Posterior vena cava (tissue), 2 donors: ENCODE measurements around the gene TLCD1. TPM values are rescaled to one million over a fixed set of nuclear protein-coding genes. Genes with fewer than 3 reads are reported as not detected.

Experiments used
- DNase-seq: peaks from one replicate; pipeline ENCODE4 v3.0.0-alpha.2; 2020; ENCODE audit warnings: low spot score
- intact Hi-C, 2 donors: fragments of 100-400 bp; cut with DNase I; formaldehyde crosslinking; loops; one replicate each; pipeline versions ENCODE4 v1.14.1 to v1.14.2; 2022 to 2023
- long read RNA-seq, 2 donors: library from polyadenylated mRNA; unstranded; transcript quantifications; one replicate each; pipeline ENCODE4 v2.0.0, GENCODE V29; 2020 to 2021
- total RNA-seq, 2 donors: library from RNA; stranded (reverse); fragmentation: NEBNext Ultra II Directional; extraction: Animal tissue kit (Norgen Biotek cat#: 25700); gene quantifications; one replicate each; pipeline ENCODE4 v1.2.1, GENCODE V29; 2021
- donor health status: DM: yes; HTN: yes; CAD: no.
- donor health status: DM: yes; HTN: yes; CAD: no.

The TLCD1 gene, protein sequence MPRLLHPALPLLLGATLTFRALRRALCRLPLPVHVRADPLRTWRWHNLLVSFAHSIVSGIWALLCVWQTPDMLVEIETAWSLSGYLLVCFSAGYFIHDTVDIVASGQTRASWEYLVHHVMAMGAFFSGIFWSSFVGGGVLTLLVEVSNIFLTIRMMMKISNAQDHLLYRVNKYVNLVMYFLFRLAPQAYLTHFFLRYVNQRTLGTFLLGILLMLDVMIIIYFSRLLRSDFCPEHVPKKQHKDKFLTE
- total RNA-seq = 1 to 10 TPM; 2.2 to 3.1 TPM
- long read RNA-seq, donor 1 = 0 reads
- long read RNA-seq, donor 2 = 0 reads

- intact Hi-C loops = loop anchor here (5.0 kb wide), 2 partner anchors 181 to 221 kb away; no protein-coding TSS in a partner anchor
- DNase-seq = peak; percentile 91
Observed at GRCh38 chr17:28726226-28726626, at the start of gene TLCD1. TSS of gene TLCD1 (minus strand) at chr17:28726233. CDS start at chr17:28726097, 136 bp downstream.

GRCh38 chr17:28774206-28774605 lies 48.2 kb upstream of the TLCD1 start:
- intact Hi-C loops = loop anchor here in 1 of 2 donors (2.0 kb wide), 1 partner anchor 41 kb away; no protein-coding TSS in a partner anchor
- DNase-seq = no peak

GRCh38 chr17:28773736-28774135 lies 47.7 kb upstream of the TLCD1 start:
- intact Hi-C loops = loop anchor here in 1 of 2 donors (2.0 kb wide), 1 partner anchor 41 kb away; no protein-coding TSS in a partner anchor
- no peak for DNase-seq

DNA sequence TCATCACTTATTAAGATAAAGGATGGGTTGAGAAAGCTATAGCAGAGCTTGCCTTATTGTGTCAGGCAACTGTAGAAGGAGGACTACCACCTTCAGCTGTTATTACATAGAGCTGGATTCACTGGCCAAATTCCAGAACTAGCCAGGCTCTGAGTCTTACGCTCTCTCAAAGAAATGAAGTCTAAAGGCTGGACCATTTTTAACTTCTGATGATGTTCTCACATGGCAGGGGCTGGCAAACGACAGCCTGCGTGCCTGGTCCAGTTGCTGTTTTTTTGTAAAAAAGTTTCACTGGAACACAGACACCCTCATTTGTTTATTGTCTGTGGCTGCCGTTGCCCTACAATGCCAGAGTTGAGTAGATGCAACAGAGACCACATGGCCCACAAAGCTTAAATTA lies 39.0 kb upstream of the TLCD1 start:
- no peak for DNase-seq
- intact Hi-C loops = loop anchor here in 1 of 2 donors (10.0 kb wide), 2 partner anchors 80 to 130 kb away; partner anchors contain the start of genes FAM222B and FLOT2

- DNase-seq = peak; percentile 78
- intact Hi-C loops = loop anchor here (5.0 to 10.0 kb wide), 3 partner anchors 48 to 131 kb away; partner anchors contain the start of genes FAM222B (in 1 of the 2) and FLOT2 (in 1 of the 2)
Observed at GRCh38 chr17:28763804-28764266, 37.8 kb upstream of the TLCD1 start.

GRCh38 chr17:28763137-28763799 lies 37.2 kb upstream of the TLCD1 start:
- DNase-seq = no peak
- intact Hi-C loops = loop anchor here (5.0 to 10.0 kb wide), 3 partner anchors 49 to 132 kb away; partner anchors contain the start of genes FAM222B (in 1 of the 2) and FLOT2 (in 1 of the 2)

GRCh38 chr17:28760601-28761562 lies 34.8 kb upstream of the TLCD1 start:
- intact Hi-C loops = loop anchor here (5.0 to 10.0 kb wide), 3 partner anchors 51 to 134 kb away; partner anchors contain the start of genes FAM222B (in 1 of the 2) and FLOT2 (in 1 of the 2)

DNA sequence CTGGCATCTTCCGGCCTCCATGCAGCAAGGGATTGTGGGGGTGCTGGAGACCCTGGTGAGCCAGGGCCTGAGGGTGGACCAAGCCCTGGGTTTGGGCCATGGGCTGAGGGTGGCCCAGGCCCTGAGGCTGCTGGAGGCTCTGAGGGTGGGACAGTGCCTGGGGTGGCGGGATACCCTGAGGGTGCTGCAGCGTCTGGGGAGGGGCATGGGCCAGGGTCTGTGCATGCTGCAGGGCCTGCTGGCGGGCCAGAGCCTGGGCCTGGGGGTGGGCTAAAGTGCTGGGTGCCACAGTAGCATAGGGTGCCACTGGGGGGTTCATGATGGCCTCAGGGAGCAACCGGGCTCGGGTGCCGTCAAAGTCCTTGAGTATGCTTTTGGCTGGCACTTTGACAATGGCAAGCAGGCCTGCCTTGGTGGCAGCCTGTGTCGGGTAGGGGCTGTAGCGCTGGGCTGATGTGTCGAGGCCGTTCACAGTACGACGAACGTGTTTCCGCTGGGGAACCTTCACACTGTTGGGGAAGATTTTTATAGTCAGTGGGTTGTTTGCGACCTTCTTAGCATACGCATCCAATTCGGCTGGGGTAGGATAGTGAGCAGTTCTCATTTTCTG lies 33.3 kb upstream of the TLCD1 start:
- intact Hi-C loops = loop anchor here (10.0 kb wide), 2 partner anchors 45 to 135 kb away; partner anchors contain the start of gene FLOT2 (in 1 of the 2)
- peak; percentile 74 for DNase-seq

More at GRCh38 chr17:28760601-28761562, 34.8 kb upstream of the TLCD1 start:
- DNase-seq = peak; percentile 90

GRCh38 chr17:28758411-28759121 lies 32.5 kb upstream of the TLCD1 start:
- DNase-seq = peak; percentile 75
- intact Hi-C loops = loop anchor here (10.0 kb wide), 2 partner anchors 46 to 136 kb away; partner anchors contain the start of gene FLOT2 (in 1 of the 2)

DNA sequence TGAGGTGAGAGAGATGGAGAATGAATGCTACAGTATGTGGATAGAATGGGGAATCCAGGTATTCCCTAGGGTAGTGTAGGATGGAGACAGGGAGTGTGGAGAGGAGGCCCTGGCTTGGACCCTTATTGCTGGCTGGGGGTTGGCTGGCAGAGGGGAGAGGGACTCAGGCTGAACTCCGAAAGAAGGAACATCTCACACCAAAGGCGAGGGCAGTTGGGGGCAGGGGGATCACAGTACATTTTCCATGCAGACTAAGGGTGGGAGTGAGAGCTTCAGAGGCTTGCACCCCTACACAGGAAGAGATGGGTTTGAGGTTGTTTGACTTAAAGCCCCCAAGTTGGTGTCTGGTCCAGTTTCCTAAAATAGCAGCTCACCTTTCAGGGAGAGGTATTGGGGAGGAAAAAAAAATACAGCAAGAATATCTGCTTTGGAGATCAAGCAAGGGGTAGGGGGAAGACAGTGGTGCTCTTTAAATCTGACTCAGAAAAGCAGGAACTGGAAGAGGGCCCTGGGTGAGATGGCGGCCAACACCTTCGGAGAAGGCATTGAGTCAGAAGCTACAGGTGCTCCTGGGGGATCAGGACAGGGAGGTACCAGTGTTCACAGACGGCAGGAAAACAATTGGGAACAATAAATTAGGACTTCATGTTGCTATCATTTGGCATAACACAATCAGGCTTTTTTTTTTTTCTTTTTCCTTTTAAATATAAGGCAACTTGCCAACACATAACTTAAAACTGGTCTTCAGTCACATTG lies 30.2 kb upstream of the TLCD1 start:
- intact Hi-C loops = loop anchor here (10.0 kb wide), 2 partner anchors 49 to 139 kb away; partner anchors contain the start of gene FLOT2 (in 1 of the 2)
- peak; percentile 29 for DNase-seq

DNA sequence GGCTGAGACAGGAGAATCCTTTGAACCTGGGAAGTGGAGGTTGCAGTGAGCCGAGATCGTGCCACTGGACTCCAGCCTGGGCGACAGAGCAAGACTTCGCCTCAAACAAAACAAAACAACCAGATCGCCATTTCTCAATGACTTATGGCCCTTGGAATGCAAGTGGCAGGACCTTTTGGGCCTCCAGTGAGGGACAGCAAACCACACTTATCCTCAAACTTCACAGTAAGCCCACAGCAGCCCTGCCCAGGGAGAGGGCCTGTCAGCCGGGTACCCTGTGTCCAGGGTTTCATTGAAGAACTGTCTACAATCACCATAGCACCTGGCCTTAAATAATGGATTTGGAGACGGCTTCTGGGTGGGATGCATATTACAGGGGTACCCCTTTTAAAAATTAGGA lies 29.5 kb upstream of the TLCD1 start:
- peak; percentile 23 for DNase-seq
- intact Hi-C loops = loop anchor here (10.0 kb wide), 2 partner anchors 49 to 139 kb away; partner anchors contain the start of gene FLOT2 (in 1 of the 2)

DNA sequence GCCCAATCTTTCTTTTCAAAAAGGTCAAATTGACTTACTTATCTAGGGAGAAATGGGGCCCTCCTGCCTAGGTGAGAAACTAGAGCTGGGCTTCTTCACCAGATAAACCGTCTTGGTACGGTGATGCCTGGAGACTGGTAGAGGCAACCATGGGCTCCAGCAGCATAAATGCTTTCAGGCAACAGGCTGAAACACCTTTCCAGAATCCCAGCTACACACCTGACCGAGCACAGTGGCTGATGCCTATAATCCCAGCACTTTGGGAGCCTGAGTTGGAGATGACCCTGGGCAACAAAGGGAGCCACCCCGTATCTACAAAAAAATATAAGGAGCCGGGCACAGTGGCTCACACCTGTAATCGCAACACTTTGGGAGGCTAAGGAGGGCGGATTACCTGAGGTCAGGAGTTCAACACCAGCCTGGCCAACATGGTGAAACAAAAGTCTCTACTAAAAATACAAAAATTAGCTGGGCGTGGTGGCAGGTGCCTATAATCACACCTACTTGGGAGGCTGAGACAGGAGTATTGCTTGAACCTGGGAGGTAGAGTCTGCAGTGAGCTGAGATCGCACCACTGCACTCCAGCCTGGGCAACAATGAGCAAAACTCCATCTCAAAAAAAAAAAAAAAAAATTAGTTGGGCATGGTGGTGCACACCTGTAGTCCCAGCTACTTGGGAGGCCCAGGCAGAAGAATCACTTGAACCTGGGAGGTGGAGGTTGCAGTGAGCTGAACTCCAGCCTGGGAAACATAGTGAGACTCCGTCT lies 25.8 kb upstream of the TLCD1 start:
- DNase-seq = peak; percentile 18
- intact Hi-C loops = loop anchor here (10.0 kb wide), 2 partner anchors 53 to 143 kb away; partner anchors contain the start of gene FLOT2 (in 1 of the 2)

DNA sequence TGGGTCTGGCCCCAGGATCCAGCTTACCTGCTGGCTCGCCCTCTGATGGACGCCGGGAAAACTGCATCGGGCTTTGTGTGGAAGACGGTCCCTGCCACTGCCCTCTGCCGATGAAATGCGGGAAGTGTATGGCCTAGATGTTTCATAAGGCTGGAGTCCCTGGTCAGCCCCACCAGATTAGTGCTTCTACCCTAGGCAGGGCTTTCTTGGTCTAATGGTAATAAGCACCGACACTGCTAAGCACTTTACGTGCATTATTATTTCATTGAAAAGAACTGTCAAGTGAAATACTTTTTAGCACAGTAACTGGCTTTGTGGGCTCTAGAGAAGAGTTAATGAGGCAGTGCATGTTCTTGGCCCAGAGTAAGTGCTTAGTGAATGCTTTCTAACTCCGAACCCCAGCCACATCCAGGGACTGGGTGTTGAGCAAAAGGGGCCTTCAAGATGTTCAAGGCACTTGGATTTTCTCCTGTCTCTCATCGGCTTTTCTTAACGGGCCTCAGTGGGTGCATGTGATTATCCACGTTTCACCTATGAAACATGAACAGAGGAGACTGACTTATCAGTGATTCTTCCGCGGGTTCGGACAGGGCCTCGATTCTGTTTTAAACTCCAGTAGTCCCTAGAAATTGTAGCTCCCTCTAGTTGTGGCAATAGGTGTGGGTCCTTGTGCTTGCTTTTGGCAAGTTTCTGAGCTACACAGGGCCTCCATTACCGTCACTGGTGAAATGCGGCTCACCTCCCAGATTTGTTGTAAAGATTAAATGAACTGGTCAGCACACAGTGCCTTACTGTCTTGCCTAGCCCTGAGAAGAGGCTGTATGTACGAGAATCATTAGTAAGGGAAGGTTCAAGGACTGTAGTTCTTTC lies 24.4 kb upstream of the TLCD1 start:
- peak; percentile 97 for DNase-seq
- intact Hi-C loops = loop anchor here (10.0 kb wide), 2 partner anchors 54 to 144 kb away; partner anchors contain the start of gene FLOT2 (in 1 of the 2)

DNA sequence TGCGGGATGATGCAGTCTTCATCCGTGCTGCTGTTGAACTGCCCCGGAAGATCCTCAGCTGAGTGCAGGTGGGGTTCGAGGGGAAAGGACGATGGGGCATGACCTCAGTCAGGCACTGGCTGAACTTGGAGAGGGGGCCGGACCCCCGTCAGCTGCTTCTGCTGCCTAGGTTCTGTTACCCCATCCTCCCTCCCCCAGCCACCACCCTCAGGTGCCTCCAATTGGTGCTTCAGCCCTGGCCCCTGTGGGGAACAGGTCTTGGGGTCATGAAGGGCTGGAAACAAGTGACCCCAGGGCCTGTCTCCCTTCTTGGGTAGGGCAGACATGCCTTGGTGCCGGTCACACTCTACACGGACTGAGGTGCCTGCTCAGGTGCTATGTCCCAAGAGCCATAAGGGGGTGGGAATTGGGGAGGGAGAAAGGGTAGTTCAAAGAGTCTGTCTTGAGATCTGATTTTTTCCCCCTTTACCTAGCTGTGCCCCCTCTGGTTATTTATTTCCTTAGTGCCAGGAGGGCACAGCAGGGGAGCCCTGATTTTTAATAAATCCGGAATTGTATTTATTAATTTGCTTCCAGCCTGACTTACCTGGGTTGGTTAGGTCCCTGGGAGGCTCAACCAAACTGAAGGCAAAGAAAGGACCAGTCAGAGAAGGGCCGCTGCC lies 23.6 kb upstream of the TLCD1 start:
- DNase-seq = peak; percentile 79

More for the DNA sequence above, 23.6 kb upstream of the TLCD1 start:
- intact Hi-C loops = loop anchor here (10.0 kb wide), 2 partner anchors 55 to 145 kb away; partner anchors contain the start of gene FLOT2 (in 1 of the 2)
